NAMALWA (cell line): ENCODE results near the gene SRD5A1.

Experiments used
- DNase-seq: peaks from one replicate; pipeline ENCODE4 v3.0.0-alpha.2; 2015; ENCODE audit warnings: low spot score

The SRD5A1 gene

DNA sequence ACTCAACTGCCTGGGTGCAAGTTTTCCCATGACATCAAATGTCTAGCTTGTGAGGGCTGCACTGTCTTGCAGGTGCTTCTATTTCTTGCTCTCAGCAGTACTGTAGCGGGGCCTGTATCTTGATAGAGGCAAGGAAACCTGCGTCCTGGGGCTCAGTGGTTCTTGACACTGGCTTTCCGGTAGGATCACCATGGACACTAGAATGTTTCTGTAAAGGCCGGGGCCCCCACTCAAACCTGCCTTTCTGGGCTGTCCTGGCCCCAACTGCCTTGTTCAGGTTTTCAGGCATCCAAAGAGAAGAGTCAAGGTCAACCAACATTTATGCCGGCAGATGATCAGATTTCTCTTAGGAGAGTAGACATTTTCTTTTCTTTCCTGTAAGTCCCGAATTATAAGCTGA, 53.3 kb downstream of the SRD5A1 start:
- DNase-seq, result no peak

DNA sequence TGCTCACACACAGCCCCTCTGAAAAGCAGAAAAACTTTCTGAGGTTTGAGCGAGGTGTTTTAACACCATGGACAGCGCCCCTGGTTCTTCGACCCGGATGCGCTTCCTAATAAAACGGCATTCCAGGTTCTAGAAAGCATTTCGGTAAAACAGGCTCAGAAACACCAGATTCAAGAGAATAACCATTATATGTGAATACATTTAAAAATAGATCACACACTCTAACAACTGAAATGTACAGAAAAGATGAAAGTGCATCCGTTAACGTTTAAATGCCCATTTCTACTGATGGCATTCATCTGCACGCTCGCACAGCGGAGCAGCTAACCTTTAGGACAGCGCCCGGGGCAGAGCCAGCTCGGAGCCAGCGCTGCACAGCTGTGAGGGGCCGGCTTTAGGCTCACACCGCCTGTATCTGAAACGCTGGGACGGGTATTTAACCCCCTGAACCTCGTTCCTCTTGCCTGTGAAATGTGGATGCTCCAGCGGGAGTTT, 53.7 kb downstream of the SRD5A1 start:
- DNase-seq, result no peak

GRCh38 chr5:6687505-6687904, 54.3 kb downstream of the SRD5A1 start:
- DNase-seq, result no peak

DNA sequence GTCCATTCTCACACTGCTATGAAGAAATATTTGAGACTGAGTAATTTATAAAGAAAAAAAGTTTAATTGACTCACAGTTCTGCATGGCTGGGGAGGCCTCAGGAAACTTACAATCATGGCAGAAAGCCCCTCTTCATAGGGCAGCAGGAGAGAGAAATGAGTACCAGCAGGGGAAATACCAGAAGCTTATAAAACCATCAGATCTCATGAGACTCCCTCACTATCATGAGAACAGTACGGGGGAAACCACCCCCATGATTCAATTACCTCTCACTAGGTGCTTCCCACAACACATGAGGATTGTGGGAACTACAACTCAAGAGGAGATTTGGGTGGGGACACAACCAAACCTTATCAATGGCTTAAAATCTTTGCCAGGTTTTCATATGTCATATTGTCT, 59.7 kb downstream of the SRD5A1 start:
- no peak for DNase-seq

GRCh38 chr5:6698696-6699095, 65.5 kb downstream of the SRD5A1 start:
- no peak for DNase-seq

DNA sequence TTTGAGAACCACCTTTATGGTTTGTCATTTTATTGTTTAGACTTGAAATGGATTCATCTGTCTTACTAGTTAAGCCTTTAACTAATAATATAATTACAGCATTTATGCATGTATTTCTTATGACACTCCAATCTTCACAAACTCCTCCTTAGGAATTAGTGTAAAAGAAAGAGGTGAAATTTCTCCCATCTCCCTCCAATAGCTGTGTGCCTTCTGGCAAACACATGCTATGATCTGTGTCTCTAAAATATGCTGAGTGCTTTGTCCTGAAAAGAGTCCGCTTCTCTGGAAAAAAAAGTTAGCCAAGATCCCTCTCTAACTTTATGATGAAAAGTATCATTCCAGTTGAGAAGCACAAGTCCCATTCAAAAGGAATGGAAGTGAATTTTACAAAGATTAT, 66.1 kb downstream of the SRD5A1 start:
- DNase-seq, result no peak

- DNase-seq, result no peak
Measured at GRCh38 chr5:6700074-6700684, 66.9 kb downstream of the SRD5A1 start.

GRCh38 chr5:6700685-6701355, 67.6 kb downstream of the SRD5A1 start:
- no peak for DNase-seq

GRCh38 chr5:6701491-6701890, 68.3 kb downstream of the SRD5A1 start:
- DNase-seq, result no peak

DNA sequence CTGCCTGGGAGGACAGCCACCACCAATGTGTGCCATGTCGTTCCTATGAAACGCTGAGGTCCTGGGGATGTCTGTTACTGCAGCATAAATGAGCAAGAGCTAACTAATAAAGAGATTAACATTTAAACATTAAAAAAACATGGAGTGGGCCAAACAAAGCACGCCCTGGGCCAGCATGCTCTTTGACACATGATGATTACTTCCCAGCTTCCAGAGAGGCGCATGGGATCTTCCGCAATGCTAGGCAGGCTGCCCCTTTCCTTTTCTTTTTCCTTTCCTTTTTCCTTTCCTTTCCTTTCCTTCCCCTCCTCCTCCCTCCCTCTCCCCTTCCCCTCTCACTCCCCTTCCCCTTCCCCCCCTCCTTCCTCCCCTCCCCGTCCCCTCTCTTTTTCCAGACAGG, 69.4 kb downstream of the SRD5A1 start:
- DNase-seq, result no peak

DNA sequence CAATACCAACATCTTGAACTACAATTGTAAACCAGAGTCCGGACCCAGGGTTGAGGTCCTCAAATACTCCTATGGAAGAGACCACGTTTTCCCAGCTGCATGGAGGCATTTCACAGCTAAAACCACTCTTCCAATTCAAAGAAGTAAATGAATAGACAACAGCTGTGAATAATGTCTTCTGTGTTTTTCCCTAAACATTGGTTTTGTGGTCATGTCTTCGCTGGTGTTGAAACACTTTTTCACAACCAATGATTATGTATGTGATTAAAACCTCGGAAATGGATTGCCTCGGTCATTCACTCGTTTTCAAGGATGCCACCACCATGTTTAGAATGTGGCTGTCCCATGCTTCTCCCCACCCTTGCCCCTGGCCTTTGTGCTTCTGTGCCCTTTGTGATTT, 70.6 kb downstream of the SRD5A1 start:
- no peak for DNase-seq

- no peak for DNase-seq
Measured at GRCh38 chr5:6704361-6704851, 71.2 kb downstream of the SRD5A1 start.

DNA sequence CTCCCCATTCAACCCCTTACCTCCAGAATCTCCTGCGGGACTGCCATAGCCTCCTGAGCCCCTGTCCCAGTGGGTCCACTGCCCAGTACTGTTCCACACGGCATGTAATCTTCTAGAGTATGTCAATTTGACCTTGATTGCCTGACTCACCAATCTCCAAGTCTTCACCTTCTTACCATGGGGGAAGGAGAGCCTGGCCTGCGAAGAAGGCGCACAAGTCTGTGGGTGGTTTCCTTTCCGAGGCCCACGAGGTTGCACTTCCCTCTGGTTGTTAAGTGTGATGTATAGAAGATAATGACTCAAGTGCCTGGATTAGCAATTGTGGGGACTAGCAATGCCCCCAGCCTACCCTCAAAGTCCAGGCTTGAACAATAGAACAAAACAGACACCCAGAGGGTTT, 71.8 kb downstream of the SRD5A1 start:
- no peak for DNase-seq

GRCh38 chr5:6705959-6706358, 72.7 kb downstream of the SRD5A1 start:
- DNase-seq, result no peak

- DNase-seq, result peak; percentile 51
Measured at GRCh38 chr5:6707852-6708251, 74.6 kb downstream of the SRD5A1 start.

DNA sequence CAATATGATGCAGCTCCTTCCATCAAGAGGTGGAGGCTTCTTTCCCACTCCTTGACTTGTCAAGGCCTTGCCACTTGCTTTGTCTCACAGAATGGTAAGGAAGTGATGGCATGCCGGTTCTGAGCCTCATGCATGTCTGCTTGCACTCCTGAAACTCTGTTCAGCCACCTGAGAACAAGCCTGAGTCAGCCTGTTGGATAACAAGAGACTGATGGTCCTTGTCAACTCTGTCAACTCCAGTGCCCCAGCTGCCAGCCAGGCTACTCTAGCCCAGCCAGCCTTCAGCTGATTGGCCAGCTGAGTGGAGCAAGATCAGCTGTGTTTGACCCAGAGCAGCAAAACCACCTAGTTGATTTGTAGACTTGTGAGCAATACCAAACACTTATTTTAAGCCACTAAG, 75.6 kb downstream of the SRD5A1 start:
- DNase-seq, result no peak

GRCh38 chr5:6710070-6710469, 76.8 kb downstream of the SRD5A1 start:
- DNase-seq, result no peak

GRCh38 chr5:6710551-6711318, 77.5 kb downstream of the SRD5A1 start:
- DNase-seq, result no peak

GRCh38 chr5:6711409-6712141, 78.3 kb downstream of the SRD5A1 start:
- no peak for DNase-seq

GRCh38 chr5:6712142-6712576, 78.9 kb downstream of the SRD5A1 start:
- DNase-seq, result peak; percentile 77

DNA sequence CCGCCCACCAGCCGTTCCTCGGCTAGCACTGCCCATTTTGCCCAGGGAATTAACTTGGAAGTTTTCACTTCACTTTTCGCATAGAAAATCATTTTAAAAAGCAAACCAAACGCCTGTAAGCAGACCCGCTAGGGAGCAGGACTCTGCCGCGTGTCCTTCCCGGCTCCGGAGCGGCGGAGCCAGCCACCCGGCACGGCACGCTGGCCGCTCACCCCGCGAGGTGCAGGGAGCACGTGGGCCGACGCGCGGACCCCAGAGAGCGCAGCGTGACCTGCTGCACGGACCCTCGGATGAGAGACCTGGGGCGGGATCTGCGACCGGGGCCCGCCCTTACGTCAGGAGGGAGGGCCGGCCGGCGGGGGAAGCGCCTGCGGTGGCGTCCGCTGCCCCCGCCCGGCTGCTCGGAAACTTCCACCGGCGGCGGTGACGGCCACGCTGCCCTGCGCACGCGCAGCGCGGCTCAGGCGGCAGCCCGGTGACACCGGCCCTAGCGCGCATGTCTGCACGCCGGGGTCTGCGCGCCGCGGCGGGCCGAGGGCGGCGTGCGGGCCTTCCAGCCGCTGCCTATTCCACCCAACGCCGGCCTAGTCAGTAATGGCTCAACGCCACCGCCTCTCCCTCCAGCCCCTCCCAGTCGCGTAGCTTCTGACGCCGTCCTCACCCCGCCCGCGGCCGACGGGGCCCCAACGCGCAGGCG, 79.5 kb downstream of the SRD5A1 start:
- peak; percentile 100 for DNase-seq
